MV-4-11 (cell line): Measurements from ENCODE around the gene CHCHD4.
"Not testable (repeated sequence)": the region's sequence is repeated elsewhere in the genome, so short reads cannot be mapped to it uniquely, and the experiment has no call there.

Experiments
- DNase-seq: peaks from one replicate; lab custom pipeline; 2025; lab: John Stamatoyannopoulos, UW

The CHCHD4 gene

DNA sequence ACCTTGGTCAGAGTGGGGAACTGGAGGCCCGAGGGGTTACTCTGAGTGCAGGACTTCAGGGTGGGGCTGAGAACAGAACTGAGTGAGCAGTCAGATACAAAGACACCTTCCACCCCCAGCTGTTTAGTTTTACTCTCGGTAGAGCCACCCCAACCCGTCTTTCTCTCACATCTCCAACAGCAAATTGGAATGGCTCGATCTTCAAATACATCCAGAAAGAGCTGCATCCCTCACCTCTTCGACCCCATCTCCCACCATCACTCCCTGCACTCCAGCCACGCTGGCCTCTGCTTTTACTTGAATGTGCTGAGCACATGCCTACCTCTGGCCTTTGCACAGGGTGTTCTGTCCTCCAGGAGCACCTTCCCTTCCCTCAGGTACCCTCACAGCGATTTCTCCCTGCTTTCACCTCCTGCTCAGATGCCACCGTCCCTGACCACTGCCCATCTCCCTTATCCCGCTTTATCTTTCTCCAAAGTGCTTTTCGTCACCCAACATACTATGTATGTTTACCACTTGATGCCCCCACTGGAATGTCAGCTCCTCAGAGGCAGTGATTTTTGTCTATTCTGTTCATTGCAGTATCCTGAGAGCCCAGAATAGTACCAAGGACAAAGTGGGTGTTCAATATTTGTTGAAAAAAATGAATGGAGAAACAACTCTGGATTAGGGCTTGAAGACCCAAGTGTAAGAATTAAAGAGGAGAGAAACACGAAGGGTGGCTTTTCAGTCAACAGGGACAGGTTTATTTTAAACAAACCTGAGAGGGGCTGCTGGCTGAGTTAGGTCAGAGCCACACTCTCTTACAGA is 4.4 kb downstream of the CHCHD4 start:
- DNase-seq, result no peak

DNA sequence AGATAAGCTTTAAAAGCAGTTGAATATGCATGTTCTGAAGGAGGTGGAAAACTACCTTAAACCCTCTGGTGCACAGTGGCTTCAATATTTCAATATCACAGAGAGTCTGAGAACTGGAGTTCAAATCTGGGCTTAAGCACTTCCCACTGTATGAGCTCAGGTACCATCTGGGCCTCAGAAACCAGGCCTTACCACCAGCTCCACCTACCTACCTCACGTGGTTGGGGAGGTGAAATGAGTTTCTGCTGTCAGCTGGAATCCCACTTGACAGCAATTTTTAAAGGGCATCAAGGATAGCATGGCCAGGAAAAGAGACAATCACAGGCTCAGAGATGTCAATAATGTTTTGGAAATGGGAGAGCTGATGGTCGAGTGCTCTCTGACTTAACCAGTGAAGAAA is 5.0 kb downstream of the CHCHD4 start:
- DNase-seq, result no peak

DNA sequence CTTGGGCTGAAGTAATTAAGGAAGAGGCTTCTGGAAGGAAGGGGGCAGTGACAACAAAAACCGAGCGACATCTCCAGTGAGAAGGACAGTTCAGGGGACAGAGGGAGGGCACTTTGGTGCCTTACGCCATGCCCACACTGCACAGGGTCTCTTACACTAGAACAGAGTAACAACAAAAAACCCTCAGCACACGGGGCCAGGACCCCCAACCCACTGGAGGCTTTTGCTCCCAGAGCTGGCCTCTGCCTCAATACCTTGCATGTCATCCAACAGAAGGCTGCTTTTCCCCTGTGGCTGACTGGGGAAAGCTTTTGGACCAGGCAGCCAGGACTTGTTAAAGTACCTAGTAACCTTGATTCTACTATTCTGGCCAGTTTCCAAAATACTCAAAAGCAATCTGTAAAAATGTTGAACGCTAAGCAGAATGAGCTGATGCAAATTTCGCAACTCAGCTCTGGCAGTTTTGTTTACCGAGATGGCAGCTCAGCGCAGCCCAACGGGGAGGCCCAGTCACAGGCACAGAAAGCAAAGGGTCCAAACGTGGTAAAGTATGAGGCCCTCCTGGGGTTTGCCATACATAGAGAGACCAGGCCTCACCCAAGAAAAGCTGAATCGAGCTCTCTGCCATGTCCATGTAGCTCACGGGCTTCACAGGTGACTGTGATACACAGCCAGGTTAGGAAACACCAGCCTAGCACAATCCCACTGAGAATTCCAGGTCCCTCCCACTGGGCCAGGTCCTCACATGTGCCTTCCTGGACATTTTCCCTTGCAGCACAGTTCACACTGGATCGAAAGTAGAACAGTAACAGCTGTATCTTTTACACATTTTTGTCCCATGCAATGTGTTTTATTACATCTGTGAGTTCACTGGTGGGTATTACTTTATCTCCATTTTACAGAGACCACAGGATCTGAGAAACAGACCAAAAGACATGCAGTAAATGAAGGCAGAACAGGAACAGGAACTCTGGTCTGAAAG is 6.0 kb downstream of the CHCHD4 start:
- peak; percentile 55 for DNase-seq

DNA sequence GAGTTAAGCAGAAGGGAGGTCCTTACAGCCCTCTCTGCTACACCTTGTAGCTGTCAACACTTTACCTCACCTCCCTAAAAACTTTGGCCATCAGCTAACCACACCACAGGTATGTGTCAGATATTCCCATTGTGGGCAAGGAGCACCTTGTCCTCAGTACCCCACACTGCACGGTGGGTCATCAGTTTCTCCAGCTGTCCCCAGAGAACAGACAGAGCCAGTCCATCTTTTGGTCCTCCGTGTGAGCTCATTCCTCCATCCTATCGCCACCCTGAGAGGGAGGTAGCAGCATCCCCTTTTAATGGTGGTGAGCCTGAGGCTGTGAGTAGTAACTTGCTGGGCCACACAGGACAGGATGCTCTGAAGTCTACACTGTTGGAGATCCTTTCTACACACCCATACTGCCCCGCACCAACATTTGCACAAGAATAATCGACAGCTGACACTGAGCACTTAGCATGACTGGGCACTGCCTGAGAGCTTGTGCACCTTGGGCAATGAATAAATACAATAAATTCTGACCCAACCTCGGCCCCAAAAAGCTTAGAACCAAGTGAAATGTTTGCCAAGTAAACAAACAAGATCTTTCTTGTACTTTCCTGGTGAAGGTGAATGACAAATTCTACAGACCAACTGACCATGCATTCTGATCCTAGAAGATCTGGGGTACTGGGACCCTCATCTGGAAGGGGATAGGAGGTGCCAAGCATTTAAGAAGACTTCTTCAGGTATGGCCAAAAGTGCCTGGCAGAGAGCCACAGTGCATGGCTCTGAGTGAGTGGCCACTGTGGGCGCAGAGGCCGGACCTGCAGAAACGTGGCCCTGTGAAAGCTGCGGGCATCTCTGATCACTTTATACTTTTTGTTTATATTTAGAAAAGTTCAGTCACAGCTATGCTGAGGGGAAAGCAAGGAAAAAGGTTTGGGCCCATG is 6.9 kb downstream of the CHCHD4 start:
- DNase-seq, result no peak

DNA sequence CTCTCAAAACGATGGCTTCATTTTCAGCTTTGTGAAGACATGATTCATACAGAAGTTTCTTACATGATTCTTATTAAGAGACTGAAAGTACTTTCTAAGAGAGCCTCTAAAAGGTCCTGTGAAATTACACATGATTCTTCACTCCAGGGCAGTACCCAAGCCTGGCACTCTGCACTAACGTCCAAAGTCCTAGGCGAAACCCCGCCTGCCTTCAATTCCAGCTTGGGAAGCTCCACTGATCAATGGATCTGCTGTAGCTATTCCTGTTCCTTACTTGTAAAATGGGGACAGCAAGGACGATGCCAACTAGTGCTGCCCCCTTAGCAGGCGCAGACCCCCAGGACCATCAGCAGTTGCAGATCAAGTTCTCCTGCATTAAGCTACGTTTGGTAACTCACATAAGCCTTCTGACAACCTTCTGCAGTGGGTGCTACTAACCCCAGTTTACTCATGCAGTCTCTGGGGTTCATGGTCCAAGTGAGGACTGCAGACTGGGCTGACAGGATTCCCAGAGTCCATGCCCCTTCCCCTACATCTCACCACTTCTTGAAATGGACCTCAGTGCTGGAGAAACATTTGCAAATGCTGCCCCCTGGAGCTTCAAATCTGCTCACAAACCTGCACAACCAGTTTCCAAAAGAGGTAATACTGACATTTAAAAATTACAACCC is 10.6 kb downstream of the CHCHD4 start:
- DNase-seq, result no peak

DNA sequence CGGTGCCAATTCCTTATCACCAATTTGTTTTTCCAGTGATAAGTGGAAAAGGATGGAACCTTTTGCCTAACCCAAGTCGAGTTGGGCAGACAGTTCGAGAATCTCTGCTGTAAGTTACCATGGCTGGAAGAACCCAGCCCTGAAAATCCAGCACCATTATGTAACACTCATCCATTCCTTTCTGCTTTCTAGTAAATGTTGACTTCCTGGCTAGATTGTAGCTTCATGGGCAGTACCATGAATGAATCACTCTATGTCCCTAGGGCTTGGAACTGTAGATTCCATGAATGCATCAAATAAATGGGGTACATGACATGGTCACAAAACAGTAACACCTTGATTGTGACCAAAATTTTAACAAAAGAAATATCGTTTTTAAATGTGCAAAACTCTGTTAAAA is 14.0 kb downstream of the CHCHD4 start:
- no peak for DNase-seq

DNA sequence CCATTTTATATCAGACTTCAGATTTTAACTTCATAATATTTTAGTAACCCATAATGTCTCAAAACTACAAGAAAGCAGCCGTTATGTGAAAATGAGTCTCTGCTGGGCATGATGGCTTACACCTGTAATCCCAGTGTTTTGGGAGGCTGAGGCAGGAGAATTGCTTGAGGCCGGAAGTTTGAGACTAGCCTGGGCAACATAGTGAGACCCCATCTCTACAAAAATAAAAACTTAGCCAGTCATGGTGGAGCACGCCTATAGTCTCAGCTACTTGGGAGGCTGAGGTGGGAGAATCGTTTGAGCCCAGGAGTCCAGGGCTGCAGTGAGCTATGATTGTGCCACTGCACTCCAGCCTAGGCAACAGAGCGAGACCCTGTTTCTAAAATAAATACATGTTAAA is 14.8 kb downstream of the CHCHD4 start:
- DNase-seq, result not testable (repeated sequence)

DNA sequence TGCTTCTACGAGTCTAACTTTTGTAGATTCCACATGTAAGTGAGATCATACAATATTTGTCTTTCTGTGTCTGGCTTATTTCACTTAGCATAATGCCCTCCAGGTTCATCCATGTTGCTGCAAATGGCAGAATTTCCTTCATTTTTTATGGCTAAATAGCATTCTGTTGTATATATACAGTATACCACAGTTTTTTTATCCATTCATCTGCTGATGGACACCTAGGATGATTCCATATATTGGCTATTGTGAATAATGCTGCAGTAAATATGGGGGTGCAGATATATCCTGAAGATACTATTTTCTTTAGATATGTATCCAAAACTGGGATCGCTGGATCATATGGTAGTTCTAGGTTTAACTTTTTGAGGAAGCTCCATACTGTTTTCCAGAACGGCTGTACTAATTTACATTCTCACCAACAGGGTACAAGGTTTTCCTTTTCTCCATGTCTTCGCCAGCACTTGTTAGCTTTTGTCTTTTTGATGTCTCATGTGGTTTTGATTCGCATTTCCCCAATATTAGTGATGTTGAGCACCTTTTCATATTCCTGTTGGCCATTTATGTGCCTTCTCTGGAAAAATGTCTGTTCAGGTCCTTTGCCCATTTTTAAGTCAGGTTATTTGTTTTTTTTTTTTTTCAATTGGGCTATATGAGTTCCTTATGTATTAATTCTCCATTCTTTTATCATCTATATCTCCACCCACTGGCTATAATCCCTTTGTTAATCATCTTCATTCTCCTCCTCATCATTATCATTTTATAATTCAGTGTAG is 26.9 kb downstream of the CHCHD4 start:
- no peak for DNase-seq

DNA sequence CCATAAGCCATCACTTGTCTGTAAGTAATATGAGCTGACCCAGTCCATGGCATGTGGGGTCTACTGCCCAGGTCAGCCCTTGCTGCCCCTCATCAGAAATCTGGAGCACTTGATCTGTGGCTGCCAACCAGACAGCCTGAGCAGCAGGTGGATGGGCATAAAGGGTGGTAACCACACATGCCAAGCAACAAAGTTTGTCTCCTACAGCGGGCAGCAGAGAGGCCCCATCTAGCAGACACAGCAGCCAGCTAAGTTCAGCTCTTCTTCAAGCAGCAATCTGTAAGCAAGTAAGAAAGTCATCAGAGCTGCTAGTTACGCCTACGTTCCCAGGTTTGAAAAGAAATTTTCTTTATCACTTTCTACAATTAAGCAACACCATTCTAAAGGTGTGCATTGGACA is 27.9 kb downstream of the CHCHD4 start:
- DNase-seq, result no peak

DNA sequence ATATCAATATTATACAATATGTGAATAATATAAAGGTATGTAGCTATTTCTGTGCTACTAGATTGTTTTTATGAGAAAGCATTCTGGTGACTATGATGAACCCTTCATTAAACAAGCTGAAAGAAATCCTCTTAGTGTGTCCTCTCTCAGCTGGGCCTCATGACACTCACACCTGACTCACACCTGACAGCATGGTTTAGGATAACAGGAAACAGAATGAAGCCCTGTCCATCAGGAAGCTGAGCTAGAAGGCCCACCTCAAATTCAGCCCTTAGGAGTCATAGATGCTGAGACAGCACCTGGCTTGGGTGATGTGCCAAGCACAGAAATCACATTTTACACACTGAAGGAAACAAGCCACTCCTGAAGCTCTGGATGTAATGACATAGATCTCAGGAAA is 30.8 kb downstream of the CHCHD4 start:
- no peak for DNase-seq

DNA sequence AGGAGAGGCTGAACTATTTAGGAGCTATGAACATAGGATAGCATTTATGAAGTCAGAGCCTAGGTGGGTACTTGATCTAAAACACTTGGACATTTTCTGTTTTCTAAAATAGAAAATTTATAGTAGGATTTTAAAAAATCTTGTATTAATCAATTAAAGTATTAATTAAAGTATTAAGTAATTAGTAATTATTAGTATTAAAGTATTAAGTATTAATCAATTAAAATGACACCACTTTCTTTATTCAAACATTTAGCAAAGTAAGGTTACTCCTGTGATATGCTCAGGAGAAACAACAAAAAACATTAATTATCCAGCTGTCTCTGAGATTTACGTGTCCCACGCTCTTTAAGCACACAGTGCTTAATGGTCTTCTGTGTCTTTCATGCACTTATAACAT is 32.2 kb downstream of the CHCHD4 start:
- no peak for DNase-seq

DNA sequence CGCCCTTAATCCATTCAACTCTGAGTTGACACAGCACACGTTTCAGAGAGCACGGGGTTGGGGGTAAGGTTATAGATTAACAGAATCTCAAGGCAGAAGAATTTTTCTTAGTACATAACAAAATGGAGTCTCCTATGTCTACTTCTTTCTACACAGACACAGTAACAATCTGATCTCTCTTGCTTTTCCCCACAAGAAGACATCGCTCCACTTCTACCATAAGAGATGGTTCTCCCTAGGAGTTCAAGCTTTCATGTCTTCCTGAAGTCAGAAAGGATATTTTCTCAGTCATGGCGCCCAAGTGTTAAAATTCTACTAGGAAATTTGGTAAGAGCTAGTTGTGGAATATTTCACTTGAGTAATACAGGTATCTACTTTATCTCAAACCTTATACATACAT is 32.7 kb downstream of the CHCHD4 start:
- DNase-seq, result not testable (repeated sequence)

DNA sequence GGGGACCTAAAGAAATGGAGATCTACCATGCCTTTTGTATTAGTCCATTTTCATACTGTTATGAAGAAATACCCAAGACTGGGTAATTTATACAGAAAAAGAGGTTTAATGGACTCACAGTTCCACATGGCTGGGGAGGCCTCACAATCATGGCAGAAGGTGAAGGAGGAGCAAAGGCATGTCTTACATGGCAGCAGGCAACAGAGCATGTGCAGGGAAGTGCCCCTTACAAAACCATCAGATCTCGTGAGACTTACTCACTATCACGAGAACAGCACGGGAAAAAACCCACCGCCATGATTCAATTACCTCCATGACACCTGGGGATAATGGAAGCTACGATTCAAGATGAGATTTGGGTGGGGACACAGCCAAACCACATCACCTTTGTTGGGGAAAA is 37.2 kb downstream of the CHCHD4 start:
- not testable (repeated sequence) for DNase-seq

DNA sequence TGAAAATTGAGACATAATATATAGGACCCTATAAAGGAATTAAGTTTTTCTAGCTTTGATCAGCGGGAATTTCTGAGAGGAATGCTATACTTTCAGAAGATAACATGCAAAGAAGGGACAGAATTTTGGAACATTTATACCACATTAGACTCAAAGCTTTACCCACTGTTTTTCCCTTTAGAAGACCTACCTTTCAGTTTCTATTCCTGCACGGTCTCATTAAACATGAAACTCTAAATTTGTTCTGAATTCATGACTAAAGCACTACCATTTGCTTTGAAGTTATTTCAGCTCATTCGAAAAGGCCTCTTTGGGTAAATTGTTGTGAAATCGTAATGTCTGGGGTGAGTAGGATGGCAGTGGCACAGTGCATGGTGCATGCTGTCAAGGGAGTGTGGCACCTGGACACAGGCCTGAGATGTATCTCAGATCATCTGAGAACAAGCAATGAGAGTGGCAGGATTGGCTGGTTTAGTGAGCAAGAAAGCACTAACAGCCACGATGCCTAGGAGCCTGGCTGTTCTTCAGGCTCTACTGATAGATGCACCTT is 42.5 kb downstream of the CHCHD4 start:
- no peak for DNase-seq

DNA sequence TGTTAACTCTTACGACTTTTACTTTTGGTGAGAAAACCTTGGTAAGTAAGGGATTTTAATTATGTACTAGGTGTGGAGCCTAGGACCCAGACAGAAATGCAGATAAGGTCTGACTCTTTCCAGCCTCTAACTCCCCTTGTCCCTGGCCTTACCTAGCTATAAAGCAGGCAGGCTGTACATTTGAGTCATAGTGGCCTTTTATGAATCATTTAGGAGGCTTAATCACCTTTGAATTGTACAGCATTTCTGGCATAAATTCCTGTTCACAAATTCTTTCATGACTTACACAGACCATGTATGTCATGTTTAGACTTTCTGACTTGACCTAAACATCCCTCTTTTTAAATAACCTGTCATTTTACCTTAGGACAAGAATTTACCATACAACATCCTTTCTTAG is 47.4 kb downstream of the CHCHD4 start:
- no peak for DNase-seq

DNA sequence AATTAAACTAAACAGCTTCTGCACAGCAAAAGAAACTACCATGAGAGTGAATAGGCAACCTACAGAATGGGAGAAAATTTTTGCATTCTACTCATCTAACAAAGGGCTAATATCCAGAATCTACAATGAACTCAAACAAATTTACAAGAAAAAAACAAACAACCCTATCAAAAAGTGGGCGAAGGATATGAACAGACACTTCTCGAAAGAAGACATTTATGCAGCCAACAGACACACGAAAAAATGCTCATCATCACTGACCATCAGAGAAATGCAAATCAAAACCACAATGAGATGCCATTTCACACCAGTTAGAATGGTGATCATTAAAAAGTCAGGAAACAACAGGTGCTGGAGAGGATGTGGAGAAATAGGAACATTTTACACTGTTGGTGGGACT is 49.4 kb downstream of the CHCHD4 start:
- DNase-seq, result not testable (repeated sequence)

DNA sequence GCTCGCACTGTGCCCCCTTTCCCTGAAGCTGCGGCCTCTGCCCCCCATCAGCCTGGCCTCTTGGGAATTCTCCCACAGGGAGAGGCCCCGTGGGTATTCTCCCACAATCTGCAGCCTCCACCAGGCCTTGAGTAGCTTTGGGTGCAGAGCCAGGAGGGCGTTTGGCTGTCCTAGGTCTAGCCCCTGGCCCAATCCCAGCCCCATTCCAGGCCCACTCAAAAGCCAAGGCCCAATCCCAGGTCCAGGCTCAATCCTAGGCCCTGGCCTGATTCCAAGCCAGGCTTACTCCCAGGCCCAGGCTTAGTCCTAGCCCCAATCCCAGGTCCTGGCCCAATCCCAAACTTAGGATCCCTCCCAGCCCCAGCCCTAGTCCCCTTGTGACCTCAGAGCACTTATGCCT is 59.8 kb downstream of the CHCHD4 start:
- no peak for DNase-seq

DNA sequence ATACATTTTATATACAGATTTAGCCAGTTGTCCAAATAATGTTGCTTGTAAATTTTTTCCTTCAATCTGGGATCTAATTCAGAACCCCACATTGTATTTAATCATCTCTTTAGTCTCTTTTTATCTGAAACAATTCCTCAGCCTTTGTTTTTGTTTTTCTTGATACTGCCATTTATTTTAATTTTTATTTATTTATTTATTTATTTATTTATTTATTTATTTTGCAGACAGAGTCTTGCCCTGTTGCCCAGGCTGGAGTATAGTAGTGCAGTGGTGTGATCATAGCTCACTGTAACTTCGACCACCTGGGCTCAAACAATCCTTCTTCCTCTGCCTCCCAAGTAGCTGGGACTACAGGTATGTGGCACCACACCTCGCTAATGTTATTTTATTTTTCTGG is 61.5 kb downstream of the CHCHD4 start:
- no peak for DNase-seq
